ENCODE data around the gene C15orf61.

Gene C15orf61

DNA sequence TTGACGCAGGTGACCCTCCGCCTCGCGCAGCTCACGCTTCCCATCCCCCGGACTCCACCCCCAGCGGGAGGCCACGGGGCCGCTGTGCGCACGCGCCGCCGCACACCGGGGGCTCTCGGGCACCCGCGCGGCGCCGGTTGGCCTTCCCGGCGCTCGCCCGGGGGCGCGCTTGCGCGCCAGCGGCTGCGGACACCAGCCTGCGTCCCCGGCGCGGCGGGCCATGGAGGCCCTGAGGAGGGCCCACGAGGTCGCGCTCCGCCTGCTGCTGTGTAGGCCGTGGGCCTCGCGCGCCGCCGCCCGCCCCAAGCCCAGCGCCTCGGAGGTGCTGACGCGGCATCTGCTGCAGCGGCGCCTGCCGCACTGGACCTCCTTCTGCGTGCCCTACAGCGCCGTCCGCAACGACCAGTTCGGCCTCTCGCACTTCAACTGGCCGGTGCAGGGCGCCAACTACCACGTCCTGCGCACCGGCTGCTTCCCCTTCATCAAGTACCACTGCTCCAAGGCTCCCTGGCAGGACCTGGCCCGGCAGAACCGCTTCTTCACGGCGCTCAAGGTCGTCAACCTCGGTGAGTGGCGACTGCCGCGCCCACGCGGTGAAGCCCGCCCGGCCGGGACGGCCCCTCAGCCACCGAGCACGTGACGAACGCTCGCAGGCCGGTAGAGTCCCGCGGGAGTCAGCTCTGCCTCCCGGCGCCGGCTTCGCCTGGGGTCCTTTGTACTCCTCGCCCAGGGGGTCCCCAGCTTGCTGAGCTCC, at the start of gene C15orf61:
Gene C15orf61 (plus strand): TSS at position 103 of the 754 bp plus-strand sequence. CDS start 118 bp downstream, at position 221.
- DNase-seq: peak; percentile 82 to 87

DNA sequence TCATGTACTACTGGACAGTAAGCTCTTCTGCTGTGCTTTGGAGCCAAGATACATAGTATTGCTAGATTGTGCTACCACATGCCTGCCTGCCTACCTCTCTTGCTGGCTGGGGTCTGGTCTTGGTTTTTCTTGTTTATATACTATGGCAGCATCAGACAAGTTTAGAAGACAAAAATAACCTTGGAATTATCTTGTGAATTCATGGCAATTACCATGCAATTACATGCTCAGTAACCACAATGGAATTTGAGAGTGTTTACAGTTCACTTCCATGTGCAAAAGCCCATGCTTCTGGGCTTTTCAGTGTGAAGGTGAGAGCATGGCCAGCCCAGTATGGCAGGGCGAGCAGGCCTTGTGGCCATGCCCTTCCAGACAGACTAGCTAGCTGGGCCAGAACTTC, 48.0 kb upstream of the C15orf61 start:
- no peak for DNase-seq

DNA sequence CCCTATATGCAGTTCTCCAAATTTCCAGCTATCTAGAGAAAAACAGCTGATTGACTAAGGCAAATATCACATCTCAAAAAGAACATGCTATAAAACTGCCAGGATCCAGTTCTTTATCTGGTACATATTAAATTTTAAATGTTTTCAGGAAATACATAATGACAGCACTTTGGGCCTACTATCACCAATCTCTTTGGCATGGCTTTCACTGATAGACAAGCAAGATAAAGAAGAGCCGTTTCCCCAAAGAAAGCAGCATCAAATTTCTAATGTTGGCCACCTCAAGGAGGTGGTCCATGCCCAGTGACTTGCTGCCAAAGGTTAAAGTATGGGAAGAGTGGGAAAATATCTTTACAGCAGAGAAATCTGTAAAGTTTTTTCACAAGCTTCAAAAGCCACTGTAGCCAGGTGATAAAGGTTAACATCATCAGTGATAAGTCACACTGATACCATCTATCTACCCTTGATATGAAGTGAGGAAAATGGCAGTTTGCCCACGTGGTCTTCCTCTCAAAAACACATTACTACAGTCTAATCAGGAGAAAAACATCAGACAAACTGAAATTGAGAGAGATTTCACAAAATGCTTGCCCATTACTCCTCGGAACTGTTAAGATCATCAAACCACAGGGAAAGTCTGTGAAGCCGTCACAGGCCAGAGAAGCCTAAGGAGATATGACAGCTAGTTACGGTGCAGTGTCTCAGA, 46.4 kb upstream of the C15orf61 start:
- DNase-seq: no peak

DNA sequence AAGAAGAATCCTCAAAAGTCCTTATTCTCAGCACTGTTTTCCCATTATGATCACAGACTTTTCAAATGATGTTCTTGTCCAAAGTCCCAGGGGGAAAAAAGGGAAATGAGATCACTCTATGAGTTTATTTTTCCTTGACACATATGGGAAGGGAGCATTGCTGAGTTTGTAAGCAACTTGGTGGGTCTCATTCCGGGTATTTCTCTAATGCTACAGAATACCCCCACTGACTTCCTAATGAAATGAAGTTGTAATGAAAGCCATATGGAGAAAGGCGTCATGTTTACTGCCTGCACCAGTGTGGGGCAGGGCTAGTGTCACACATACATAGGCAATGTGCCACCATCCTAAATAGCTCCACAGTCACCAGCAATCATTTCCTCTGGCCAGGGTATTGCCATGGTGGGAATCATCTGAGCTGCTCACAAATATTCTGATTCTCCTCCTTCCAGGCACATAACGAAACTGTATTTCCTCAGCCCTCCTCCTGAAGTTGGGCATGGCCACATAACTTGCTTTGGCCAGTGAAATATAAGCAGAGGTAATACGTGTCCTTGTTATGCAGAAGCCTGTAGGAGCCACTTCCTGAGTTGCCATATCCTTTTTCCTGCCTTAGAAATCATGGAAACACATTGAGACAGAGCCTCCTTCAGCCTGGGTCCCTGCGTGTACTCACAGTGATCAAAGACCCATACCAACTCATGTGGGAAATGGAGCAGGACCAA, 41.0 kb upstream of the C15orf61 start:
- no peak for DNase-seq

DNA sequence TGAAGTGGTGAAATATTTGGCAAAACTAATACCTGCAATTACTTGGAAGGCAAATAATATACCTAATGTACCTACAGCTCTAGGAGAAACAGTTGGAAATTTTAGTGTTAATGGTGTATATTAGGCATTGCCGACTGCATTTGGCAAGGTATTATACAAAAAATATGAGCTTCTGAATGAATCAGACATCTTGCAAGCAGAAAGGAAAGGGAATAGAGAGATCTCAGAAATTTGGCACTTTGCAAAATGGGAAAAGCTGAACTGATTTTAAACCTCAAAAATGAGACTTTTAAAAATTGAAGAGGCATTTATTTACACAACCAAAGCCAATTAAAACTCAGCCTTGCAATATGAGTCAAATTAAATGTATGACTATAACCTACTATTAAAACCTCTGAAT, 40.2 kb upstream of the C15orf61 start:
- DNase-seq: no peak

DNA sequence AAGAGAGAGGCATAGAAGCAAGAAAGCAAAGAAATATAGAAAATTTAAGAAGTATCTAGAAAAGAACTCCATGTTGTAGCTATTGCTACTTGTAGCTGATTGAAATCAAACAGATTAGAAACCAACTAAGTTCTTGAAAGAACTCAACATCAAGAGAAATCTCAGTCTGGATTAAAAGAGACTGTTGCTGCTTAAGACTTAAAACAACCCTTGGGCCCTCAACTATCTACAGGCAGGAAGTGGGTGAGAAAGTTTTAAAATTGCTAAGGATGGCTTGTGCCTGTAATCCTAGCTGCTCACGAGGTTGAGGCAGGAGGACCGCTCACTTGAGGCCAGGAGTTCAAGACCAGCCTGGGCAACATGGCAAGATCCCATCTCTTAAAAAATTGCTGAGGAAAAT, 39.3 kb upstream of the C15orf61 start:
- no peak for DNase-seq

DNA sequence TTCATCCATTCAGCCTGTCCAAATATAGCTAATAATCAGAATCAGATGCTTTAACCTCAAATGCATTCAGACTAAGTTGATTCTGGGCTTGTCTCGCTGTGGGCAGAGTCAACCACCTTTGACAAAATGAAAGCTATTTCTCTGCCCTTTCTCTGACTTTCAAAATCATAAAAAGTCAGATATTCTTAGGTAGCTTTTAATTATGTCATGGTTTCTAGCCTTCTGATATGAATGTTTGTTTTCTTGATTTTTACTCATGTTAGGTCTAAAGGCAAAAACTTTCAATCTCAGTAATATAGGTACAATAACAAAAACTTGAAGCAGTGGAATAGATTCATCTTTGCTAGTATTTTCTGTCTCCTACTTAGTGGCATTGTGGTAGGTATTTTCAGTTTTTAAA, 25.3 kb upstream of the C15orf61 start:
- DNase-seq: no peak

DNA sequence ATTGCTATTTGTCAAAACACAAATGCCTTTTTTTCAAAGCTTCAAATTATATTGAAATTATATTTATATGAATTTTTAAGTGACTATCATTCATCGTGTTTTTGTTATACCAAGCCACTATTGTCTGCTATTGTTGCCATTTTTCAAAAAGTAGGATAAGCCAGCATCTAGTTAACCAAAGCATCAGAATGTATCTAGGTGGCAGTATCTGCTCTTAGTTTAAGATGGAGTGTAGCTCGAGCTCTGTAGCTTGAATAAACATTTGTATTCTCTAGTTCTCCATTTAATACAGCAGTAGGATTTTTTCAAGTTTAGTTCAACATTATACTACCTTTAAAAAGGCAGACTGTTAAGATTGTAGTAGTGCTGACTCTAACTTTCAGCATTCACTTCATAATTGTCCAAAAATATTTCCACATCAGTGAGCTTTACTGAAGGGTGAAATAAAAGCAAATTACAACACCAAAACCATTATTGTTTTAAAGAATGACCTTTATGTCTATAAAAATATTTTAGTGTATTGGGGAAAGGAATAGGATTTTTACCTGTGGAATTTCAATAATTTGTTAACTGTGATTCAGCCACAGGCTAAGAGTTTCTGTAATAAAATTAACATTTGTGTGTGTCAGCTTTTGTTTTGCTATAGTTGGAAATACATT, 19.6 kb upstream of the C15orf61 start:
- peak in 1 of 2 experiments; percentile 14 for DNase-seq

DNA sequence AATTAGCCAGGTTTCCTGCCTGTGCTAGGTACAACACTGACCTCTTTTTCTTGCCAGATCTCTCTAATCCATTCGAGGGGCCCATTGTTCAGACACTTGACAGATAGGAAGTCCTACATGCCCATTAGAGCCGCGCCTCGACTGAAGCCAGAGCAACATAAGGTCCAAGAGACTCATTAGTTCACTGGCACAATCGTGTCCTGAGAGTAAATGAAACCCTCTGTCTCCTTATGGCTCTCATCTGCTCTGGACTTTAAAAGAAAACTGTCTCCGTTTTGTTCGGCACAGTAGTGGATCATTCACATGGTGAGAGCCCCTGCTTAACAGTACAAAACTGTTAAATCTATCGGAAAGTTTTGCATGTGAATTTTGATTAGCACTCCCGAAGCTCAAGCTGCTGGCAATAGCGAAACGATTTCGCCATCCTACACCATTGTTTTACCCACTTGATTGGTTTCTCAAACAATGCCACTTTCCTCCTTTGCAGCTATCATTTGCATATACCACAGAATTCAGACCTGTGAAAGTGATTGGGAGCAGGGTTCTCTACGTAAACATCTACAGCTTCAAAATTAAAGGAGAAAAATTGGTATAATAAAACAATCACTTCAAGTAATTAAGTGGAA, 19.0 kb upstream of the C15orf61 start:
- peak in 1 of 2 experiments; percentile 17 for DNase-seq

DNA sequence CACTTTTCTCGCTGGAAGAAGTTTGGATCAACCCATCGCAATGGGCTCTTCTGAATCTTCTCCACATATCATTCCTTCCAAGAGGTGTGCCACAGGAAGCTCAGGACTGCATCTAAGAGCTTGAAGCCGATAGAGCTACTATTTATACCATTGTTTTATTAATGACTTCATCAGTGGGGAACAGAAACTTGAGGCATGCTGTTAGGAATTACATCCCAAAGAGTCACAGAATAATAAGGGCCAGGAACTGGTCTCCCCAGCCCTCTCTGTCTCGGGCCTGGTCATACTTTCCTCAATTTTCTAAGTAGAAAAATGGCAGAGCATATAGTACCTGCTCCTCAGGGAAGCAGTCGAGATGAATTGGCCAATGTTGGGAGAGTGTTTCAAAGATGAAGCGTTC, 16.9 kb upstream of the C15orf61 start:
- DNase-seq: no peak

DNA sequence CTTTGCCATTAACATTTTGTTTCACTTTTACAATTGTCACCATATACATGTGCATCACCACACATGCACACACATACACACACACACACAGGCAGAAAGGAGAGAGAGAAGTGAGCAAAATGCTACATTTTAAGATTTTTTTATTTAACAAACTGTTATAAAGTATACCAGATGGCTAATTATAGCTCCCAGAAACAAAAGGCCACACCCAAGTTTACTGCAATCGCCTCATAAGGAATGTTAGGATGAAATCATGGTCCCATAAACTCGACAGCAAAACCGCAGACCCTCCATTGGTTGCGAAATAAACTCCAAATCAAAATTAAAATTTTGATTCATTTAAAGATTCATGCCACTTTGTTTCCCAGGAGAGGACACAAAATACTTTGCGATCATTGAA, 16.1 kb upstream of the C15orf61 start:
- DNase-seq: no peak

DNA sequence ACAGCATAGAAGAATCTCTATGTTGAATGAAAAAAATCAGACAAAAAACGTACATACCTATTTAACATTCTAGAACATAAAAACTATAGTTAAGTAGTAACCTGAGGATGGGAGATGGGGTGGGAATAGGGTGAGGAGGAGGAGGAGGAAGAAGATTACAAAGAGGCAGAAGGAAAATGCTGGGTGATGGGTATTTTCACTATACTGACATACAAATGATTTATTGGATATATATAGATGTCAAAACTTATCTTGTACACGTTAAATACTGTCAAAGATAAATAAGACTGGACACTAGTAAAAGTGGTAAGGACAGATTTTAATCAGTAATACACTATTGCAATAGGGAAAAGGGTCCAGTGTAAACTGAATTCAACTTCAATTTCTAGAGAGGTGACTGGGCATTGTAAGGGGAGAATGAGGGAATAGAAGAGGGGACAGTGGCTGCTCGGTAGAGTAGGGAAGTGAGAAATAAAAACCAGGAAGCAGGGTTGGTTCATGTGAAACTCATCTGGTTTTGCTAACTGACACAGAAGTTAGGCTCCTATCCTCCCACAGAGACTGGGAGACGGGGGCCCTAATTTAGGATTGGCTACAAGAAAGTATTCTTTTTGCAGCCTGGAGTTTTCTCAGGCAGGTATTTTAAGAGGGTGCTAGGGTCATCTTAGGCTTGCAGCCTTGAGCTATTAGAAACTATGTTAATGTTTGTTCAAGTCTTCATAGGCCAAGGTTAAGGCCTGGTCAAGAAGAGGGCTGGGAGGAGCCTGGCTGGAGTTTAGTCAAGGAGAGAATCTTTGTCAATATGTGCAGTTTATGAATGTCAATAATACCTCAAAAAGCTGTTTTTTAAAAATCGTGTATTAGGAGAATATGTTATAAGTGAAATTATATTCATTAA, 15.0 kb upstream of the C15orf61 start:
- DNase-seq: no peak

DNA sequence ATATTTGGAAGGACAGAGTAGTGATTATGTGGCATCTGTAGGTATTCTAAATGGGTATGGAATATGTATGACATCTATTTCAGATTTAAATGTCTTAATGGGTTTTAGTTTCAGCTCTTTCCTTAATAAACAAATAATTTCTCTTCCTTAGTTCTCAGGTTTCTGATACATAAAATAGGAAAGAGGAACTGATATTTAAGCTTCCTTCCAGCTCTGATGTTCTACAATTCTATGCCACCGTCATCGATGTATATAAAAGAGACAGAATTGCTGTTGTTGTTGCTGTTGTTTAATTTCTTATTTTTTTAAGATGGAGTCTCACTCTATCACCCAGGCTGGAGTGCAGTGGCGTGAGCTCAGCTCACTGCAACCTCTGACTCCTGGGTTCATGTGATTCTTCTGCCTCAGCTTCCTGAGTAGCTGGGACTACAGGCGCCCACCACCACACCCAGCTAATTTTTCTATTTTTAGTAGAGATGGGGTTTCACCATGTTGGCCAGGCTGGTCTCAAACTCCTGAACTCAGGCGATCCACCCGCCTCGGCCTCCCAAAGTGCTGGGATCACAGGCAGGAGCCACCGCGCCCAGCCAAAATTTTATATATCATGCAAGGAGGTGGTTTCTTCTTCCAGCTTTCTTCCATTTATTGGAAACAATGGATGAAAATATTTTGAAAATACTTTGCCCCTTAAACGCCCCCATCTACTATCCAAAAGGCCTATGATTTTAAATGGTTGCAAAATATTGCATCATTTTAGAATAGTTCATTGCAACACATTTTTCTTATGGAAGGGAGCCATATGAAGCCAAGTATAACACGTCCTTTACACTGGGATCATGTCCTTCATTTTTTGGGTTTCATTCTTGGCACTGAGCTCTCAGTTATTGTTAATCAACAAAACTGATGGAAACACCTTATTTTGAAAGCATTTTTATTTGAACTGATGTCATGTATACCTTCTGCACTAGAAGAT, 13.9 kb upstream of the C15orf61 start:
- no peak for DNase-seq

DNA sequence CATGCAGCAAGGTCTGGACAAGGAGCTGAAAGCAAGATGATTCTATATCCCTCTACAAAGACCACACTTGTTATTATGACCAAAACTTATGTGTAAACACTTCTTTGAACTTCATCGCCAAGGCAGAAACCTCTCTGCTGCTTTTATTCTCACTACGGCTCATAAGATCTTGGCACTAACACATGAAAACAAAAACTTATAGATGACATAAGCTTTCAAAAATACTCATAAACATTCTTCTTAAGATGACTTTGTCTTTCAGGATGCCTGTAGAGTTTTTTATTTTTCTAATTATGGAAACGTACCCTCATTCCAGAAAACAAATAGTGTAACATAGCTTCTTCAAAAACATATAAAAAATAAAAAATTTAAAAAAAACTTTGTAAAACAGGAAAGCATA, 12.5 kb upstream of the C15orf61 start:
- DNase-seq: no peak

DNA sequence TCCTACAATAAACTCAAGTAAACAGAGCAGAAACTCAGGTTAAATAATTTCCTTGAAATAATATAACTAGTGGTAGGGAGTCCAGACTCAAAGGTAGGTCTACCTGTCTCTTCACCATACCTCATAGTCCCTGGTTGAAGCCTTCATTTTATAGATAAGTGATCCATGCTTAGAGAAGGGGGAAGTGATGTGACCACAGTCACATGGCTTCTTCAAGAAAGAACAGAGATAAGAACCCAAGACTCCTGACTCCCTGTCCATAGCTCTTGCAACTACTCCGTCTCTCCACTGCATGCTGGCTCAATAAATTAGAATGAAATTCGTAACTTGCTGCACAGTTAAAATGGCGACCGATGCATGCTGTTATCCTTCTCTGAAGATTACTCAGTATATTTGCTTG, 11.0 kb upstream of the C15orf61 start:
- DNase-seq: no peak

DNA sequence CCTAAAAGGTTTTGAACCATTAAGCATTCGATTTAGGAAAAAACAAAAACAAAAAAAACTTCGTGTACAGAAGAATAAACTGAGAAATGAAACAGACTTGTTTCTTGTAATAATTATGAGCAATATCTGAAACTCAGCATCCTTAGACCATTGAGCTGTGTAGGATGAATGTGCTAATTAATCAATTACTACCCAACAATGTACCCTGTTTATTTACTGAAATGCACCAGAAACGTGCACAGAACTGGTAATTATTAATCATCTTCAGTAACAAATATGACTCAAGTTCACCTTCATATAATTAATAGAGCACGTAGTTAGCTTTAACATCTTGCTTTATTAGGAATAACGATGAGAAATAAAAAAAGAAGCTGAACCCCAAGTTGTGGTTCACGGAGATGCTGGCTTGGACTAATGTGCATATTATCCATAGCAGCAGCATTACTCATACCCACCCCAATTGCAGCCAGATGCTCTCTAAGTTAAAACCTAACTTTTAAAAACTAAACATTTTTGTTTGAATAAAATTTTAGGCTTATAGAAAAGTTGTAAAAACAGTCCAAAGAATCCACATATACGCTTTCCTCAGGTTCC, 10.2 kb upstream of the C15orf61 start:
- DNase-seq: no peak

DNA sequence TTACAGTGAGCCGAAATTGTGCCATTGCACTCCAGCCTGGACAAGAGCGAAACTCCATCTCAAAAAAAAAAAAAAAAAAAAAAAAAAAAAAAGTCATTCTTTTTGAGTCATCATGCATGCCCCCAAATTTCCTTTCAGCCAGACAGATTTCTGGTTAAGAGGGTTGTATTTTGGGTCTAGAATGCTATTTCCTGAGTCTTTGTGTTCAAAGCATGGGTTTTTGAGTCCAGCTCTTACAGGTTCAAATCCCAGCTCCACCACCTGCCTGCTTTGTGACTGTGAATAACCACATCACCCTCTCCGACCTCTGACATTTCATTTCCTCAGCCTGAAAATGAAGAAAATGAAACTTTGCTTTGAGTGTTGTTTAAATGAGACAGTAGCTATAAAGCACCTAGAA, 9.3 kb upstream of the C15orf61 start:
- no peak for DNase-seq

DNA sequence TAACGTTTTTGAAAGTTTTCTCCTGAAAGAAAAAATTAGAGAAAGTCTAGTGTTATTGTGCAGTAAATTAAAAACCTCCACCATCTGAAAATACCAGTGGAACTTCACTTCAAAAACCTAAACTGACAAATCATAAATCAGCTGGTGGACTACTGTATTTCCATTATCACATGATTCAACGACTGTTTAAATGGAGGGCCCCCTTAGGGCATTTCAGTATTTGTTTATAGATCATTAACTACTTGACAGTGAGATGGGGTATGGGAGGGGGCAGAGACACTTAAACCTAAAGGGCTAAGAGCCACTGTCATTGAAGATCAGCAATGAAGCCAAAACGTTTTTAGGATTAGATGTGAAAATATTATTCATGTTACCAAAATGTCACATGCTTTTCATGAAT, 8.8 kb upstream of the C15orf61 start:
- DNase-seq: peak; percentile 16 to 50

DNA sequence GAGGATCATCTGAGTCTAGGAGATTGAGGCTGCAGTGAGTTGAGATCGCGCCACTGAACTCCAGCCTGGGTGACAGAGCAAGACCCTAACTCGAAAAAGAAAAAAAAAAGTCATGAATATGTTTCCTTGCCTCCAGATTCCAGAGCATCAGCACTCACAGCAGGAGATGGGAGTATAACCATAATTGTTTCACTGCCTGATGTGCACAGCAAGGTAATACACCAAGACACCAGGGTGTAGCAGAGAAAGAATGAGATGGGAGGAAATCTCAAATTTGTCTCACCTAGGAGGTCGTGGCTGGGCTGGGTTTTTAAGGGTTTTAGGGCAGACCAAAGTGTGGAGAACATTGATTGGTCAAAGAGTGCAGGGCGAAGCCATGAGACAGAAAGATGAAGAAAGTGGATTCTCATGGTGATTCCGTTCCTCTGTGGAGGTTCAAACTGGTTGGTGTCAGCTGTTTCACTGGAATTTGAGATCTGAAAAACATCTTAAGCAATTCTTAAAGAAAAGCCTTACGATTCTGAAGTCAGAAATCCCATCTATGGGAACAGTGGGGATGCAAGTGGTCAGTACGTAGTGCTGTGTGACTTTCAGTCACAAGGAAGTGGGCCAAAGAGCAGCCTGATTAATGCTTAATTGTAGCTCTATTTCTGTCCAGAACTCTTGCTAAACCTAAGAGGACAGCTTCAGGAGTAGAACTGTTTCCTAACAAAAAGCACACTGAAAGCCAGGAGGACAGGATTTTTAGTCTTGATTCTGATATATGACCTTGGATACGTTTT, 7.8 kb upstream of the C15orf61 start:
- no peak for DNase-seq
